ENCODE data around the gene BDP1. TPM values are rescaled to one million over a fixed set of nuclear protein-coding genes. Genes with fewer than 3 reads are reported as not detected.
"Not testable (repeated sequence)": the region's sequence is repeated elsewhere in the genome, so short reads cannot be mapped to it uniquely, and the experiment has no call there.

The BDP1 gene
- polyA plus RNA-seq, 3 donors from 2014 or later = 1.3 to 15.0 (median 4.7) TPM

DNA sequence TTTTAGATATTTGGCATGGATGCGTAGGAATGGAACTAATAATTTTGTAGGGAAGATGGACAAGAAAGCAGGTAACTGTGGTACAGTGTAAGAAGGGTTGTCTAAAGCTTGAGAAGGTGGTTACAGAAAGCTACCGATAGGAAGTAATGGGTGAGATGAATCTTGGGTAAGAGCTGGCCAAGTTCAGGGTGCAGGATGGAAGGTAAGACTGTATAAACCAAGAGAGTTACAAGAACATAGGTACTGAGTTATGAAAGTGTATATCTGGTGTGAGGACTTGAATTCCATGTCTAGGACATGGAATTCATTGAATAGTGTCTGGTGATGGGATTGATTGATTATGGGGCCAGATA lies 133.1 kb downstream of the BDP1 start:
- peak overlapping the region; percentile 8 to 99 (median 54) for H3K27ac Mint-ChIP-seq
- H3K4me1 Mint-ChIP-seq = peaks cover 41 to 63% of the 10 kb centered on the region in 2 donors
- no peaks in the 10 kb centered on the region for H3K9me3 Mint-ChIP-seq
- no peak for DNase-seq
- peaks cover 4 to 8% (median 6%) of the 10 kb centered on the region in 3 donors for H3K36me3 Mint-ChIP-seq
- H3K27me3 Mint-ChIP-seq (ENCODE audit: low read depth in 3 of 3) = peaks cover 0 to 6% (median 6%) of the 10 kb centered on the region in 3 donors
- peak overlapping the region; percentile 52 to 99 (median 69) for H3K4me3 Mint-ChIP-seq

DNA sequence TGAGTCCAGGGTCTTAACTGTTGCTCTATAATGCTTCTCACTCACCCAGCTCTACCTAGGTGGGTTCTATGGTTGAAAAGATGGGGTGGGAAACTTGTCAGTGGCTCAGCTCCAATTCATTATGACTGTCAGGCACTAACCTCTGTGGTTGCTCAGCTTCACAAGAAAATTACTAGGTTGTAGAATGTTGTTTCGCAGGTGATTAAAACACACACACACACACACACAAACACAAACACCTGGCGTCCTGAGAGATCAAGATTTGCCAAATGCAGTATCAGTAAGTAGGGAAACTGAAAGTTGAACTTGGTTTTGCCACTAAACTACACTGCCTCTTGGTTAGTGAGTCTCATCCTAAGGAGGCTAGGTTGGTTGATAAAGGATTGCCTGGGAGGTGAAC lies 134.5 kb downstream of the BDP1 start:
- Mint-ChIP-seq H3K27ac (peak overlapping the region in 2 of 6 donors; percentile 8 to 96), H3K4me3 (no peak overlapping the region), H3K27me3 (ENCODE audit: low read depth in 3 of 3) (peaks cover 0 to 6% (median 6%) of the 10 kb centered on the region in 3 donors), H3K4me1 (peaks cover 41 to 63% of the 10 kb centered on the region in 2 donors), H3K36me3 (peaks cover 3 to 4% (median 4%) of the 10 kb centered on the region in 3 donors), H3K9me3 (no peaks in the 10 kb centered on the region)
- DNase-seq = no peak

DNA sequence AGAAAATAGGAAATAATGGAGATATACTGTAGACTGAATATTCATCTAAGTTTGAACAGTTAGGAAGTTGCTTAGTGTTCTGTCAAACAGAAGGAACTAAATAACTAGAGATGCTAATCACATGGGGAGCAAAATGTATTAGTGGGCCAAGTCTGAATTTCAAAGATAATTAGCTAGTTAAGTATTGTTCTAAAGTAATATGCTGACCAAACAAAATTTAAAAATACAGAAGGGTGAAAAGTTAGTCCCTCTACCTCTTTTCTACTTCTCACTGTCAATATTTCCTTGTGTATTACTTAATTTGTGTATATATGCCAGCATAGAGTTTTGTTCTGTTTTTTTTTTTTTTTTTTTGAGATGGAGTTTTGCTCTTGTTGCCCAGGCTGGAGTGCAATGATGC lies 135.6 kb downstream of the BDP1 start:
- H3K4me1 Mint-ChIP-seq = peaks cover 43 to 58% of the 10 kb centered on the region in 2 donors
- DNase-seq = no peak
- peak overlapping the region in 1 of 6 donors; percentile 69 for H3K27ac Mint-ChIP-seq
- H3K36me3 Mint-ChIP-seq = peaks cover 9 to 10% (median 10%) of the 10 kb centered on the region in 3 donors
- H3K9me3 Mint-ChIP-seq = no peaks in the 10 kb centered on the region
- H3K4me3 Mint-ChIP-seq = no peak overlapping the region
- peaks cover 0 to 6% (median 6%) of the 10 kb centered on the region in 3 donors for H3K27me3 Mint-ChIP-seq (ENCODE audit: low read depth in 3 of 3)

- Mint-ChIP-seq H3K9me3 (no peaks in the 10 kb centered on the region), H3K27ac (peak overlapping the region in 1 of 6 donors; percentile 7), H3K4me3 (no peak overlapping the region), H3K27me3 (ENCODE audit: low read depth in 3 of 3) (no peaks in the 10 kb centered on the region), H3K36me3 (peaks cover 25 to 31% (median 27%) of the 10 kb centered on the region in 3 donors), H3K4me1 (peaks cover 15 to 24% of the 10 kb centered on the region in 2 donors)
- no peak for DNase-seq
These were observed 140.7 kb downstream of the BDP1 start for GRCh38 chr5:71596169-71596568.

DNA sequence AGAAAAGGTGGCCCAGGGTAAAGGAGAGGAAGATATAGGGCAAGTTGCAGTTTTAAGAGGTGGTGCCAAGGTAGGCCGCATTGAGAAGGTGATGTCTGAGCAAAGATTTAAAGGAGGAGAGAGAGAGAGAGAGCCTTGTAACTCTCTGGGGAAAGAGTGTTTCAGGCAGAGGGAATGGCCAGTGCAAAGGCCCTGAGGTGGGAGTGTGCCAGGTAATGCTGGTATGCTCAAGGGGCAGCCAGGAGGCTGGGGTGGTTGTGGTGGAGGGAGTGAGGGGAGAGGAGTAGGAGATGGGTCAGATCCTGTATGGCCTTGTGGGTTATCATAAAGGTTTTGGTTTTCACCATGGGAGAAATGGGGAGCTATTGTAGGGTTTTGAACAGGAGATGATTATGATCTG lies 141.6 kb downstream of the BDP1 start:
- no peak for DNase-seq
- peak overlapping the region in 1 of 5 donors; percentile 20 for H3K4me3 Mint-ChIP-seq
- H3K9me3 Mint-ChIP-seq = no peaks in the 10 kb centered on the region
- H3K27ac Mint-ChIP-seq = peak overlapping the region in 3 of 6 donors; percentile 5 to 78 (median 24)
- peaks cover 23 to 31% of the 10 kb centered on the region in 2 donors for H3K4me1 Mint-ChIP-seq
- H3K27me3 Mint-ChIP-seq (ENCODE audit: low read depth in 3 of 3) = no peaks in the 10 kb centered on the region
- H3K36me3 Mint-ChIP-seq = peaks cover 27 to 34% (median 29%) of the 10 kb centered on the region in 3 donors

DNA sequence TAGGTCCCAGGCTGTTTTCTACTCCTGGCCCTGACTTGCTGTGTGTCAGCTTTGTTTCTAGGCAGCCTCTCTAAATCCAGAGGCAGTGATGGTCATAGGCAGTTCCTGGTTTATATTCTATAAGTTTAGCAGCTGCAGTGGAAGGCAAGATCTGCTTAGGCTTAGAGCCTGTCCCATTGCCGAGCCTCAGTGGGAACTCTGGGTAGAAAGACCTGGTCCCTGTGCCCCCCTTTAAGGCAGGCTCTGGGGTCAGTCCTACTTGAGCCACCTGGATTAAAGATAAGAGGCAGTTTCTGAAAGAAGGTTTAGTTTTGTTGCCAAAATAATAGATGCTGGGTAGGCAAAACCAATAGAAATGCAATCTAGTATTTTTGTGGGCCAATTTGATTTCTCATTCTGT lies 145.3 kb downstream of the BDP1 start:
- peaks cover 29 to 46% (median 32%) of the 10 kb centered on the region in 3 donors for H3K36me3 Mint-ChIP-seq
- peaks cover 28 to 34% of the 10 kb centered on the region in 2 donors for H3K4me1 Mint-ChIP-seq
- H3K27ac Mint-ChIP-seq = peak overlapping the region; percentile 83 to 94 (median 92)
- peak overlapping the region in 1 of 5 donors; percentile 72 for H3K4me3 Mint-ChIP-seq
- DNase-seq = no peak
- no peaks in the 10 kb centered on the region for H3K9me3 Mint-ChIP-seq
- no peaks in the 10 kb centered on the region for H3K27me3 Mint-ChIP-seq (ENCODE audit: low read depth in 3 of 3)

- Mint-ChIP-seq H3K9me3 (no peaks in the 10 kb centered on the region), H3K4me1 (peaks cover 28 to 34% of the 10 kb centered on the region in 2 donors), H3K4me3 (peak overlapping the region; percentile 7 to 76 (median 53)), H3K27me3 (ENCODE audit: low read depth in 3 of 3) (no peaks in the 10 kb centered on the region), H3K27ac (peak overlapping the region; percentile 83 to 94 (median 92)), H3K36me3 (peaks cover 23 to 41% (median 29%) of the 10 kb centered on the region in 3 donors)
- peak; percentile 42 to 66 (median 57) for DNase-seq
These were observed 146.0 kb downstream of the BDP1 start for GRCh38 chr5:71601222-71602026.

DNA sequence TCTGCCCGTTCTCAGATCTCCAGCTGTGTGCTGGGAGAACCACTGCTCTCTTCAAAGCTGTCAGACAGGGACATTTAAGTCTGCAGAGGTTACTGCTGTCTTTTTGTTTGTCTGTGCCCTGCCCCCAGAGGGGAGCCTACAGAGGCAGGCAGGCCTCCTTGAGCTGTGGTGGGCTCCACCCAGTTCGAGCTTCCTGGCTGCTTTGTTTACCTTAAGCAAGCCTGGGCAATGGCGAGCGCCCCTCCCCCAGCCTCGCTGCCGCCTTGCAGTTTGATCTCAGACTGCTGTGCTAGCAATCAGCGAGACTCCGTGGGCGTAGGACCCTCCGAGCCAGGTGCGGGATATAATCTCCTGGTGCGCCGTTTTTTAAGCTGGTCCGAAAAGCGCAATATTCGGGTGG lies 154.5 kb downstream of the BDP1 start:
- H3K4me3 Mint-ChIP-seq; H3K27me3 Mint-ChIP-seq (ENCODE audit: low read depth in 3 of 3); H3K4me1 Mint-ChIP-seq; H3K27ac Mint-ChIP-seq; H3K9me3 Mint-ChIP-seq; DNase-seq: not testable (repeated sequence)
- peaks cover 4 to 19% (median 14%) of the 10 kb centered on the region in 3 donors for H3K36me3 Mint-ChIP-seq

DNA sequence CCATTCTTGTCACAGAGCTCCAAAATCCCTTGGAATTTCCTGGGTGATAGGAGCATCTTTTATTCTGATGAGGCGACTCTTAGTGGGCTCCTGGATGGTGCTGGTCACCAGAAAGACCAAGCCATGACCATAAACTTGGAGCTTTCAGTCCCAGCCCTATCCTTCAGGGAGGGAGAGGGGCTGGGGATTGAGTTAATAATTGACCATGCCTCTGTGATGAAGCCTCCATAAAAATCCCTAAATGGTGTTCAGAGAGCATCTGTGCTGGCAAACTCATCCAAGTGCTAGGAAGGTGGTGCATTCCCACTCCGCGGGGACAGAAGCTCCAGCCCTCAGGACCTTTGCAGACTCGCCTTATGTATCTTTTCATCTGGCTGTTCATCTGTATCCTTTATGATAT lies 160.4 kb downstream of the BDP1 start:
- Mint-ChIP-seq H3K27me3 (ENCODE audit: low read depth in 3 of 3) (peaks cover 0 to 2% (median 1%) of the 10 kb centered on the region in 3 donors), H3K36me3 (peaks cover 20 to 43% (median 21%) of the 10 kb centered on the region in 3 donors), H3K4me3 (no peak overlapping the region), H3K4me1 (peaks cover 5 to 23% of the 10 kb centered on the region in 2 donors), H3K27ac (no peak overlapping the region), H3K9me3 (no peaks in the 10 kb centered on the region)
- no peak for DNase-seq

Other genes starting within 250 kb of the BDP1 start
- 10 to 100 TPM; 19.8 to 29.5 (median 25.1) TPM for gene MCCC2, start 131.7 kb downstream of the BDP1 start, polyA plus RNA-seq